HL-60 (cell line): ENCODE results near the gene CLCF1.

Source experiments
- CTCF ChIP-seq: IDR thresholded peaks from one replicate; pipeline ENCODE4 v1.5.1; 2011; ENCODE audit warnings: low read length, control low read depth, inconsistent platforms; ENCODE audit not compliant: insufficient read depth
- GABPA ChIP-seq: IDR thresholded peaks from 2 replicates; pipeline ENCODE4 v1.6.1; 2012; ENCODE audit warnings: low read depth
- POLR2AphosphoS5 ChIP-seq: IDR thresholded peaks from 2 replicates; pipeline ENCODE4 v1.6.1; 2012; ENCODE audit warnings: low read depth
- REST ChIP-seq: IDR thresholded peaks from 2 replicates; pipeline ENCODE4 v1.6.1; 2012; ENCODE audit warnings: low read depth; ENCODE audit not compliant: insufficient replicate concordance
- SPI1 ChIP-seq: IDR thresholded peaks from 2 replicates; pipeline ENCODE4 v1.6.1; 2012; ENCODE audit warnings: low read depth, mild to moderate bottlenecking, borderline replicate concordance

DNA sequence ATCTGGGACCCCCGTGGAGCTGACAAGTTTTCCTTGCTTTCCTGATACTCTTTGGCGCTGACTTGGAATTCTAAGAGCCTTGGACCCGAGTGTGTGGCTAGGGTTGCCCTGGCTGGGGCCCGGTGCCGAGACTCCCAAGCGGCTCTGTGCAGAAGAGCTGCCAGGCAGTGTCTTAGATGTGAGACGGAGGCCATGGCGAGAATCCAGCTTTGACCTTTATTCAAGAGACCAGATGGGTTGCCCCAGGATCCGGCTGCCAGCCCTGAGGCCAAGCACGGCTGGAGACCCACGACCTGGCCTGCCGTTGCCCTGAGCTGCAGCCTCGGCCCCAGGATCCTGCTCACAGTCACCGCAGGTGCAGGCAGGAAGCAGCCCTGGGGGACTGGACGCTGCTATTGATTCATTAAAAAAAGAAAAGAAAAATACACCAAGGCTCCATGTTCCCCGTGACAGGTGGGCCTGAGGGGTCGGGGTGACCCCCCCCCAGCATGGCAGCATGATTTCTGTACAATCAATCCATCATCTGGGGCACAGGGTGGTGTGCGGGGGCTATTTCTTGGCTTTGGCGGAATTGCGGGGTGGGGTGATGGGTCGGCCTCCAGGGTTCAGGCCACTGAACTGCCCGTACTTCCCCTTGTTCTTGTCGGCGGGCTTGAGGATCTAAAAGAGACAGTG, 24.7 kb upstream of the CLCF1 start:
- no peak for TF ChIP-seq CTCF
- TF ChIP-seq SPI1, result no peak
- no peak for TF ChIP-seq POLR2AphosphoS5
- TF ChIP-seq REST, result no peak
- TF ChIP-seq GABPA, result no peak
